Measurements from ENCODE around the gene STK32B.

Gene STK32B

GRCh38 chr4:5479518-5480060, 428.3 kb downstream of the STK32B start:
- TF ChIP-seq CTCF (IDR thresholded peaks at IDR 0.05; ENCODE audit: low read depth, low read length), result no peak
- H3K4me3 ChIP-seq (ENCODE audit: low read depth, low read length), result no peak overlapping the region
- no peak overlapping the region for H3K27ac ChIP-seq
- H3K27me3 ChIP-seq (ENCODE audit: insufficient read depth, low read depth, severe bottlenecking), result no peaks in the 10 kb centered on the region
- no peak for DNase-seq
- peaks cover 3% of the 10 kb centered on the region for H3K9me3 ChIP-seq (ENCODE audit: severe bottlenecking)
- no peaks in the 10 kb centered on the region for H3K36me3 ChIP-seq

GRCh38 chr4:5488413-5488812, 437.1 kb downstream of the STK32B start:
- TF ChIP-seq CTCF (IDR thresholded peaks at IDR 0.05; ENCODE audit: low read depth, low read length), result no peak
- no peaks in the 10 kb centered on the region for H3K27me3 ChIP-seq (ENCODE audit: insufficient read depth, low read depth, severe bottlenecking)
- no peak overlapping the region for H3K27ac ChIP-seq
- H3K4me3 ChIP-seq (ENCODE audit: low read depth, low read length), result no peak overlapping the region
- H3K36me3 ChIP-seq, result no peaks in the 10 kb centered on the region
- no peak for DNase-seq
- H3K9me3 ChIP-seq (ENCODE audit: severe bottlenecking), result peaks cover 24% of the 10 kb centered on the region

GRCh38 chr4:5489260-5489659, 438.0 kb downstream of the STK32B start:
- no peaks in the 10 kb centered on the region for H3K27me3 ChIP-seq (ENCODE audit: insufficient read depth, low read depth, severe bottlenecking)
- H3K27ac ChIP-seq, result no peak overlapping the region
- no peaks in the 10 kb centered on the region for H3K36me3 ChIP-seq
- DNase-seq, result no peak
- no peak overlapping the region for H3K4me3 ChIP-seq (ENCODE audit: low read depth, low read length)
- no peak for TF ChIP-seq CTCF (IDR thresholded peaks at IDR 0.05; ENCODE audit: low read depth, low read length)
- H3K9me3 ChIP-seq (ENCODE audit: severe bottlenecking), result peaks cover 24% of the 10 kb centered on the region

- Histone ChIP-seq H3K27me3 (ENCODE audit: insufficient read depth, low read depth, severe bottlenecking) (no peaks in the 10 kb centered on the region), H3K4me3 (ENCODE audit: low read depth, low read length) (no peak overlapping the region), H3K27ac (no peak overlapping the region), H3K36me3 (no peaks in the 10 kb centered on the region), H3K9me3 (ENCODE audit: severe bottlenecking) (no peaks in the 10 kb centered on the region)
- DNase-seq, result no peak
- no peak for TF ChIP-seq CTCF (IDR thresholded peaks at IDR 0.05; ENCODE audit: low read depth, low read length)
These were observed 446.2 kb downstream of the STK32B start for GRCh38 chr4:5497489-5497888.

GRCh38 chr4:5500165-5500564, 448.9 kb downstream of the STK32B start:
- TF ChIP-seq CTCF (IDR thresholded peaks at IDR 0.05; ENCODE audit: low read depth, low read length), result no peak
- Histone ChIP-seq H3K36me3 (no peaks in the 10 kb centered on the region), H3K27me3 (ENCODE audit: insufficient read depth, low read depth, severe bottlenecking) (no peaks in the 10 kb centered on the region), H3K27ac (no peak overlapping the region), H3K4me3 (ENCODE audit: low read depth, low read length) (no peak overlapping the region), H3K9me3 (ENCODE audit: severe bottlenecking) (no peaks in the 10 kb centered on the region)
- DNase-seq, result no peak

GRCh38 chr4:5503336-5503936, 452.2 kb downstream of the STK32B start:
- H3K27me3 ChIP-seq (ENCODE audit: insufficient read depth, low read depth, severe bottlenecking), result no peaks in the 10 kb centered on the region
- no peak for TF ChIP-seq CTCF (IDR thresholded peaks at IDR 0.05; ENCODE audit: low read depth, low read length)
- DNase-seq, result no peak
- H3K27ac ChIP-seq, result no peak overlapping the region
- no peak overlapping the region for H3K4me3 ChIP-seq (ENCODE audit: low read depth, low read length)
- no peaks in the 10 kb centered on the region for H3K36me3 ChIP-seq
- H3K9me3 ChIP-seq (ENCODE audit: severe bottlenecking), result no peaks in the 10 kb centered on the region
